DMS153 (cell line): ENCODE measurements around the gene PDE11A.
A peak's percentile ranks its signal among the peaks of the same experiment; 100 is the strongest.

Experiments used
- DNase-seq: peaks from one replicate; lab custom pipeline; 2025; lab: John Stamatoyannopoulos, UW

The PDE11A gene

GRCh38 chr2:177921726-177922125 lies 150.9 kb downstream of the PDE11A start:
- DNase-seq = no peak

GRCh38 chr2:177917169-177917568 lies 155.4 kb downstream of the PDE11A start:
- no peak for DNase-seq

GRCh38 chr2:177916342-177916741 lies 156.2 kb downstream of the PDE11A start:
- DNase-seq = no peak

GRCh38 chr2:177914247-177914646 lies 158.3 kb downstream of the PDE11A start:
- DNase-seq = no peak

- no peak for DNase-seq
Observed at GRCh38 chr2:177909962-177910361, 162.6 kb downstream of the PDE11A start.

GRCh38 chr2:177908824-177909223 lies 163.8 kb downstream of the PDE11A start:
- DNase-seq = no peak

GRCh38 chr2:177908182-177908581 lies 164.4 kb downstream of the PDE11A start:
- no peak for DNase-seq

- peak; percentile 77 for DNase-seq
Observed at GRCh38 chr2:177906041-177906718, 166.4 kb downstream of the PDE11A start.

GRCh38 chr2:177905640-177906039 lies 166.9 kb downstream of the PDE11A start:
- no peak for DNase-seq

GRCh38 chr2:177902395-177903163 lies 170.0 kb downstream of the PDE11A start:
- DNase-seq = no peak

GRCh38 chr2:177900082-177900481 lies 172.5 kb downstream of the PDE11A start:
- DNase-seq = no peak

GRCh38 chr2:177897278-177897677 lies 175.3 kb downstream of the PDE11A start:
- DNase-seq = no peak

- no peak for DNase-seq
Observed at GRCh38 chr2:177896587-177896986, 176.0 kb downstream of the PDE11A start.

- DNase-seq = no peak
Observed at GRCh38 chr2:177894546-177894945, 178.0 kb downstream of the PDE11A start.

GRCh38 chr2:177893880-177894279 lies 178.7 kb downstream of the PDE11A start:
- DNase-seq = no peak

- no peak for DNase-seq
Observed at GRCh38 chr2:177891533-177891932, 181.0 kb downstream of the PDE11A start.

GRCh38 chr2:177889818-177890460 lies 182.6 kb downstream of the PDE11A start:
- DNase-seq = no peak

- peak; percentile 72 for DNase-seq
Observed at GRCh38 chr2:177888581-177888980, 184.0 kb downstream of the PDE11A start.

GRCh38 chr2:177887722-177888121 lies 184.9 kb downstream of the PDE11A start:
- no peak for DNase-seq

- no peak for DNase-seq
Observed at GRCh38 chr2:177886824-177887223, 185.8 kb downstream of the PDE11A start.

- DNase-seq = no peak
Observed at GRCh38 chr2:177885828-177886466, 186.6 kb downstream of the PDE11A start.

GRCh38 chr2:177883177-177883576 lies 189.4 kb downstream of the PDE11A start:
- no peak for DNase-seq

- DNase-seq = peak; percentile 19
Observed at GRCh38 chr2:177882501-177882900, 190.1 kb downstream of the PDE11A start.
